Dendritic cell treated with granulocyte-macrophage colony-stimulating factor and Interleukin-4, amounts not matched to agents 40 ng/mL and 50 ng/mL, for 4 days (primary cell): ENCODE measurements around the gene SYNE4.
A peak's percentile ranks its signal among the peaks of the same experiment; 100 is the strongest.
"Not testable (repeated sequence)": the region's sequence is repeated elsewhere in the genome, so short reads cannot be mapped to it uniquely, and the experiment has no call there.

Experiments
- H3K27ac Mint-ChIP-seq: one replicate; pipeline ENCODE4 v1.8.0; 2022; ENCODE audit warnings: mild to moderate bottlenecking, mixed read lengths
- H3K27me3 Mint-ChIP-seq: one replicate; pipeline ENCODE4 v1.8.0; 2022; ENCODE audit warnings: mild to moderate bottlenecking, mixed read lengths
- H3K36me3 Mint-ChIP-seq: one replicate; pipeline ENCODE4 v1.8.0; 2022; ENCODE audit warnings: low read depth, mixed read lengths
- H3K4me1 Mint-ChIP-seq: one replicate; pipeline ENCODE4 v1.8.0; 2022; ENCODE audit warnings: low read depth, mixed read lengths
- H3K4me3 Mint-ChIP-seq: one replicate; pipeline ENCODE4 v1.8.0; 2022; ENCODE audit warnings: mild to moderate bottlenecking, moderate library complexity, mixed read lengths
- H3K9me3 Mint-ChIP-seq: one replicate; pipeline ENCODE4 v1.8.0; 2022; ENCODE audit warnings: mixed read lengths
- intact Hi-C: fragments of 100-400 bp; cut with micrococcal nuclease; formaldehyde crosslinking; loops from one replicate; pipeline ENCODE4 v1.15.0; 2022

The SYNE4 gene

DNA sequence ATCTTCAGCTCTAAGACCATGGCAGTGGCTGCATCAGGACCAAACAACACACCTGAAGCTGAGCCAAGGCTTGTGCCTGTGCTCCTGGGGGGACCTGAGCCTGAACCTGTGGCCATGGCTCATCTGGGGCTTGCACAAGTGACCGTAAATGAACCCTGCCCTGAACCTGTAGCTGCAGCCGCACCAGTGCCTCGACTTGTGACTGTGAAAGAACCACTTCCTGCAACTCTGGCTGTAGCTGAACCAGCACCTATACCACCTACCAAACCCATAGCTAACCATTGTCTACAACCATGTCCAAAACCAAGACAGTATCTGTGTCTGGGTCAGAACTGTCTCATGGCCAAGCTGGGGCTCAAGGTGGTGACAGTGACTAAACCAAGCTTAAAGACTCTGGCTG, 41.8 kb downstream of the SYNE4 start:
- Mint-ChIP-seq H3K4me3 (no peak overlapping the region), H3K27ac (no peak overlapping the region), H3K27me3 (peaks cover 16% of the 10 kb centered on the region), H3K36me3 (no peaks in the 10 kb centered on the region), H3K4me1 (no peaks in the 10 kb centered on the region), H3K9me3 (no peaks in the 10 kb centered on the region)
- intact Hi-C loops: no loop called here

DNA sequence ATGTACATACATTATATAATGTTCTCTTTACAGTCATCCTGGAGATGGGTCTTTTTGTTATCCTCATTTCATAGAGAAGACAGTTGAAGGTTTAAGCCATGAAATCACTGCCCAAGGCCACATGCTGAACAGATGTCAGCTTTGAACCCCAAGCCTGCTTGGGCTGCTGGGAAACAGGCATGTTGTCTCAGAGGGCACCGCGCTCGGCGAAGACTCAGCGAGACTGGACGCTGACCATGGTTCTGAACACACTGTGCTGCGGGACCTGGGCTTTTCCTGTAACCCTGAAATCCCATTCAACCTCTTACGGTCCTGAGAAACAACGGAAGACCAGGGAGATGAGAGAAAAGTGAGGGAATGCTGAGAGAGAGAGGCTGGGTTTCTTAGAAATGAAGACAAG, 45.1 kb downstream of the SYNE4 start:
- intact Hi-C loops: no loop called here
- H3K4me3 Mint-ChIP-seq: no peak overlapping the region
- peaks cover 40% of the 10 kb centered on the region for H3K27me3 Mint-ChIP-seq
- H3K9me3 Mint-ChIP-seq: no peaks in the 10 kb centered on the region
- H3K4me1 Mint-ChIP-seq: peaks cover 4% of the 10 kb centered on the region
- no peaks in the 10 kb centered on the region for H3K36me3 Mint-ChIP-seq
- no peak overlapping the region for H3K27ac Mint-ChIP-seq

DNA sequence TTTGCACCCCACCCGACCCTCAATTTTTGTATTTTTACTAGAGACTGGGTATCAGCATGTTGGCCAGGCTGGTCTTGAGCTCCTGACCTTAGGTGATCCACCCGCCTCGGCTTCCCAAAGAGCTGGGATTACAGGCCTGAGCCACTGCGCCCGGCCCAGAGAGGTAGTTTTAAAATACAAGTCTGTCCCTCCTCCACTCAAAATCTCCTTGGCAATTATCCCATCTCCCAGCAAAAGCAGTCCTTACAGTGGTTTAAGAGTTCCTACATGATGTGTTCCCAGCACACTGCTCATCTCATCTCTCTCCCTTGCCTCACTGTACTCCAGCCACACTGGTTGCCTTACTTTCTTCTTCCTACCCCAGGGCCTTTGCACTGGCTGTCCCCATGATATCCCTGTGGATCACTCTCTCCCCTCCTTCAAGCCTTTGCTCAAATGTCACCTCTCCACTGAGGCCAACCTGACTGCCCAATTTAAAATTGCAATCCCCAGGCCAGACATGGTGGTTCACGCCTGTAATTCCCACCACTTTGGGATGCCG, 48.1 kb downstream of the SYNE4 start:
- Mint-ChIP-seq H3K27me3 (peaks cover 52% of the 10 kb centered on the region), H3K27ac (no peak overlapping the region), H3K9me3 (no peaks in the 10 kb centered on the region), H3K4me3 (no peak overlapping the region), H3K4me1 (peaks cover 19% of the 10 kb centered on the region), H3K36me3 (no peaks in the 10 kb centered on the region)
- intact Hi-C loops: no loop called here

DNA sequence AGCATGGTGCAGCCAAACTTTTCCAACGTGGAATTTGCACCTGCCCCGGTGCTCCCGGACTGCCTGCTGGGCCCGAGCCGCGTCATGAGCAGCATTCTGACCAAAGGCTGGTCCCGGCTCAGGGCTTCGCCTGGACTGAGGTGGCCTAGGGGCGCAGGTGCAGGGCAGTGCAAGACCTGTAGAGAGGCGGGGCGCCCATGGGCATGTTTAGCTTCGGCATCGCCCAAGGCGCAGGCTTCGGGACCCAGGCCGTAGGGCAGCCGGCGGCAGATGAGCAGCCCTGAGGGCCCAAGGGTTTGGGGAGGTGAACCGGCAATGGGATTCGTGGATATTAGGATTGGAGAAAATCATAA, 48.7 kb downstream of the SYNE4 start:
- no peak overlapping the region for H3K27ac Mint-ChIP-seq
- H3K4me3 Mint-ChIP-seq: no peak overlapping the region

DNA sequence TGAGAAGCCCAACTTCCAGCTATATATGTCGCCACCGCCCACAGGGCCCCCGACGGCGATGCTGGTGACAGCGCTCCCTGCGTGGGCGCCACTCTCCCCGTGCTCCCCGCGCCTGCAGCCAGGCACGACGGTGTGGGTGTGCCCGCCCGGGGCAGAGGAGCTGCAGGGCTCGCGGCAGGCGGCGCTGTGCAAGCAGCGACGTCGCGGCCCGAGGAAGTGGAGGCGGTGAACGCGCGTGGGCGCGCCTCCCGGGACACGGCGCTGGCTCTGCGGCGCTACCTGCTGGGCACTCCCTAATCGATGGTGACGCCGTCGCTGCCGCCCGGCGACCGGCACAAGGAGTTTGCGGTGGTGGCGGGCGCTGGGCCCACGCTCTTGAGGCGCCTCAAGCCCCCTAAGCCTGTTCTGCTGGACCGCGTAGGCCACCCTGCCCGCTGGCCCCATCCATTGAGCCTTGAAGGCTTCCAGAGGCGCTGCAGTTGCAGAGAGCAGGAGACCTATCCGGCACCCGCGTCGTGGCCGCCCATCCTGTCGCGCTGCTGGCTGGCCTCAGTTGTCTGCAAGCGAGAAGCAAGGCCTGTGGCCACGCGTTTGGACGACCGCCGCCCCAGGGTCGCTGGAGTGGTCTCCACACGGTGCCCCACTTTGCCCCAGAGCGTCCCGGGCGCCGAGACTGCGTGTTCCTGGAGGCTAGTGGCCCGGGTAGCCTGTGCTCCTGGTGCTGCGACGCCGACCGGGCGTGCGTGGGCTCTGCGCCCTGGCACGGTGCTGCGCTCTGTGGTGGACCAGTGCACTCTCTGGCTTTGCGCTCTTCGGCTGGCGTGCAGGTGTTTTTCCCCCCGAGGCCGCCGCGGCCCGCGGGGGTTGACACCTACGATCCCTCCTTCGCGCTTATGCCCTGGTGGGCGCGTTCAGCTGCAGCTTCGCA, 49.3 kb downstream of the SYNE4 start:
- Mint-ChIP-seq H3K36me3 (no peaks in the 10 kb centered on the region), H3K27me3 (peaks cover 52% of the 10 kb centered on the region), H3K27ac (no peak overlapping the region), H3K4me1 (peaks cover 20% of the 10 kb centered on the region), H3K4me3 (peak overlapping the region; percentile 37), H3K9me3 (no peaks in the 10 kb centered on the region)
- intact Hi-C loops: loop anchor here (5.0 kb wide), 1 partner anchor 33 kb away; no protein-coding TSS in a partner anchor

More for the DNA sequence above, 48.7 kb downstream of the SYNE4 start:
- Mint-ChIP-seq H3K4me1 (peaks cover 19% of the 10 kb centered on the region), H3K36me3 (no peaks in the 10 kb centered on the region), H3K9me3 (no peaks in the 10 kb centered on the region), H3K27me3 (peaks cover 52% of the 10 kb centered on the region)
- intact Hi-C loops: loop anchor here (5.0 kb wide), 1 partner anchor 32 kb away; no protein-coding TSS in a partner anchor

DNA sequence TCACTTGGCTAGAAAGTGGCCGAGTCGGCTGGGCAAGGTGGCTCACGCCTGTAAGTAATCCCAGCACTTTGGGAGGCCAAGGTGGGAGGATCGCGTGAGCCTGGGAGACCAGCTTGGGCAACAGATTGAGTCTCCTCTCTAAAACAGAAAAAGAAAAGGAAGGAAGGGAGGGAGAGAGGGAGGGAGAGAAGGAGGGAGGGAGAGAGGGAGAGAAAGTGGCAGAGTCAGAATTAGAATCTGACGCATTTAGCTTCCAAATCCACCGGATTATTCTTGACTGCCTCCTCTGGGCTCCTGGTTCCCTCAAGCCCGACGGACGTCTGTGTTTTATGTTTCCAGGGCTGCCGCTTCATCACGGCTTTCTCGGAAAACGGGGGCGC, 50.0 kb downstream of the SYNE4 start:
- peaks cover 26% of the 10 kb centered on the region for H3K4me1 Mint-ChIP-seq
- H3K36me3 Mint-ChIP-seq: no peaks in the 10 kb centered on the region
- peak overlapping the region; percentile 35 for H3K27ac Mint-ChIP-seq
- H3K4me3 Mint-ChIP-seq: peak overlapping the region; percentile 35
- peaks cover 52% of the 10 kb centered on the region for H3K27me3 Mint-ChIP-seq
- H3K9me3 Mint-ChIP-seq: no peaks in the 10 kb centered on the region
- intact Hi-C loops: loop anchor here (5.0 kb wide), 1 partner anchor 34 kb away; no protein-coding TSS in a partner anchor

DNA sequence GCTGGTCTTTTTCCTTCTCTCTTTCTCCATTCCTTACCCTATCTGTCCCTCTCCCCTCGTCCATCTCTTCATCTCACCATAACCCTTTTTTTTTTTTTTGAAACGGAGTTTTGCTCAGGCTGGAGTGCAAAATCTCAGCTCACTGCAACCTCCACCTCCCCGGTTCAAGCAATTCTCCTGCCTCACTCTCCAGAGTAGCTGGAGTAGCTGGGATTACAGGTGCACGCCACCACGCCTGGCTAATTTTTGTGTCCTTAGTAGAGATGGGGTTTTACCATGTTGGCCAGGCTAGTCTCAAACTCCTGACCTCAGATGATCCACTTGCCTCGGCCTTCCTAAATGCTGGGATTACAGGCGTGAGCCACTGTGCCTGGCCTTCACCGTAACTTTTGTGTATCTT, 51.2 kb downstream of the SYNE4 start:
- peaks cover 44% of the 10 kb centered on the region for H3K27me3 Mint-ChIP-seq
- H3K9me3 Mint-ChIP-seq, H3K36me3 Mint-ChIP-seq, H3K4me3 Mint-ChIP-seq: not testable (repeated sequence)
- intact Hi-C loops: loop anchor here (5.0 kb wide), 1 partner anchor 35 kb away; no protein-coding TSS in a partner anchor
- peaks cover 39% of the 10 kb centered on the region for H3K4me1 Mint-ChIP-seq
- H3K27ac Mint-ChIP-seq: peak overlapping the region; percentile 7

DNA sequence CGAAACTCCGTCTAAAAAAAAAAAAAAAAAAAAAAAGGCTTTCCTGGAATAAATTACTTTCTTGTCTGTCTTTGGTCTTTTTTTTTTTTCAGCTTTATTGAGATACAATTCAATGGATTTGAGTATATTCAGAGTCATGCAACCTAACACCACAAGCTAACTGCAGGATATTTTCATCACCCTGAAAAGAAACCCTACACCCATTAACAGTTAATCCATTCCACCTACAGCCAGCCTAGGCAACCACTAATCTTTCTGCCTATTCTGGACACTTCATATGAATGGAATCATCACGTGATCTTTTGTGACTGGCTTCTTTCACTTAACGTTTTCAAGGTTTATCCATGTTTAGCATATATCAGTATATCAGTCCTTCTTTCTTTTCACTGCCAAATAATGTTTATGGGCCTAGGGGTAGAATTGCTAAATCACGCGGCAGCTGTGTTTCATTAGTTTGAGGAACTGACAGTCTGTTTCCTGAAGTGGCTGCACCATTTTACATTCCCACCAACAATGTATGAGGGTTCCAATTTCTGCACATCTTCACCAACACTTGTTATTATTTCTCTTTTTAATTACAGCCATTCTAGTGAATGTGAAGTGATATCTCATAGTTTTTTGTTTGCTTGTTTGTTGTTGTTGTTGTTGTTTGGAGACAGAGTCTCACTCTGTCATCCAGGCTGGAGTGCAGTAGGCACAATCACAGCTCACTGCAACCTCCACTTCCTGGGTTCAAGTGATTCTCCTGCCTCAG, 52.6 kb downstream of the SYNE4 start:
- intact Hi-C loops: loop anchor here (5.0 kb wide), 1 partner anchor 36 kb away; no protein-coding TSS in a partner anchor

More for the DNA sequence above, 52.6 kb downstream of the SYNE4 start:
- Mint-ChIP-seq H3K27ac (no peak overlapping the region), H3K27me3 (peaks cover 44% of the 10 kb centered on the region), H3K9me3 (no peaks in the 10 kb centered on the region), H3K4me1 (peaks cover 44% of the 10 kb centered on the region), H3K36me3 (no peaks in the 10 kb centered on the region), H3K4me3 (no peak overlapping the region)
